Head of caudate nucleus (tissue), 42 donors: ENCODE results near the gene SLC8A2.
"Not testable (repeated sequence)": the region's sequence is repeated elsewhere in the genome, so short reads cannot be mapped to it uniquely, and the experiment has no call there.

Source experiments
- DNase-seq, 42 donors: peaks; one replicate each; pipeline versions ENCODE4 v3.0.0 to v3.0.0-alpha.2; 2020 to 2021; ENCODE audit warnings: mixed read lengths in 7 of 42
- intact Hi-C: fragments of 100-400 bp; cut with DNase I; formaldehyde crosslinking; loops from one replicate; pipeline ENCODE4 v1.15.0; 2022

SLC8A2 gene

DNA sequence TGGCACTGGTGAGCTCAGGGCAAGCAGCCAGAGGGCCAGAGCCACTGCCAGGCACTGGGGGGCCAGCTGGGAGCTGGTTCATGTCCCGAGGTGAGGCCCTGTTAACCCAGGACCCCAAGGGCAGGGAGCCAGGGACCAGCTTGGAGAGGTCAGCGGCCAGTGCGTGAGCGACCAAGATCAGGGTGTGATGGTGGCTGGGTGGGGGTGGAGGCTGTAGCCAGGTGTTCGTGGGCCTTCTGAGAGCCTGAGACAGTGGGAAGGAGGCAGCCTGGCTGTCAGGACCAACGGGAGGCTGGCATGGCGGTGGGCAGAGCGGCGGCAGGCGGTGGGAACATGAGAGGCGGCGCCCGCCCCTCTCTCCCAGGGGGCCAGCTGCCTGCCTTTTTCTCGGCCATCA is 20.4 kb upstream of the SLC8A2 start:
- intact Hi-C loops = no loop called here

DNA sequence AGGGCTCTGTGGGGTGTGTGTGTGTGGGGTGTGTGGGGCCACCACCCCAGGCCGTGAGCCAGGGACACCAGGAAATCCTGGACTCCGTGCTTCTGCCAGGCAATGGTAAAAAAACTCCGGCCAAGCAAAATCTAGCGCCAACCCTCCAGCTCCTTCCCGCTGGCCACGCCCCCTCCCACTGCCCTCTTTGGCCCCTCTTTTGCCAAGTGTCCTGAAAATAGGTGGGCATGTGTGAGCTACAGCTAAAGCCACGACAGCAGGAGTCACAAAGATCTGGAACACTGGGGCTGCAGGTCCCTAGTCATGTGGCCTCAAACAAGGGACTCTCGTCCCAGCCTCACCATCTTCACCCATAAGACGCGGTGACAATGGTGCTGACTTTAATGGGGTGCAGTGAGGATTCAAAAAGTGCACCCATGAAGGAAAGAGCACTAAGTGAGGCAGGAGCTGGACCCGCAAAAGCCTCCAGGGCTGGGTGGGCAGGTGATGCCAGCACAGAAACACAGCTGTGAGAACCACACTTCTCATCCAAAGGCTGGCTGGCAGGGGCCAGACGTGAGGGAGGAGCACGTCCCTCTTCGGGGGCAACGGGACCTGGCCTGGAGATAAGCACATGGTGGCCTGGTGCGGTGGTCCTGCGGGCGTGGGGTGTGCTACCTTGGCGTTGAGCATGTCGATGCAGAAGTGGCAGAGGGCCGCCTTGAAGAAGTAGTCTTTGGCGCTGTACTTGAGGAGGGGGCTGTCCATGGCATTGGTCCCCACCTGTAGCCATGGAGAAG is 19.9 kb upstream of the SLC8A2 start:
- intact Hi-C loops = no loop called here
- no peak for DNase-seq

More for the DNA sequence above, 20.4 kb upstream of the SLC8A2 start:
- no peak for DNase-seq

GRCh38 chr19:47490847-47491246 is 19.2 kb upstream of the SLC8A2 start:
- DNase-seq = peak in 7 of 42 donors; percentile 26 to 61 (median 46)
- intact Hi-C loops = no loop called here

DNA sequence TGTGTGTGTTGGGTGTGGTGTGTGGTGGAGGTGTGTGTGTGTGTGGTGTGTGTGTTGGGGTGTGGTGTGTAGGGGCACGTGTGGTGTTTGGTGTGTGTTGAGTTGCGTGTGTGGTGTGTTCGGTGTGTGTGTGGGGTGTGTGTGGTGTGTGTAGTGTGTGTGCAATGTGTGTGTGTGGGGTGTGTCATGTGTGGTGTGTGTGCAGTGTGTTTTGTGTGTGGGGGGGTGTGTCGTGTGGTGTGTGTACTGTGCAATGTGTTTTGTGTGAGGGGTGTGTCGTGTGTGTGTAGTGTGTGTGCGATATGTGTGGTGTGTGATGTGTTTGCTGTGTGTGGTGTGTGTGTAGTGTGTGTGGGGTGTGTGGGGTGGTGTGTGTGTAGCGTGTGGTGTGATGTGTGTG is 18.3 kb upstream of the SLC8A2 start:
- intact Hi-C loops = no loop called here
- DNase-seq = no peak

DNA sequence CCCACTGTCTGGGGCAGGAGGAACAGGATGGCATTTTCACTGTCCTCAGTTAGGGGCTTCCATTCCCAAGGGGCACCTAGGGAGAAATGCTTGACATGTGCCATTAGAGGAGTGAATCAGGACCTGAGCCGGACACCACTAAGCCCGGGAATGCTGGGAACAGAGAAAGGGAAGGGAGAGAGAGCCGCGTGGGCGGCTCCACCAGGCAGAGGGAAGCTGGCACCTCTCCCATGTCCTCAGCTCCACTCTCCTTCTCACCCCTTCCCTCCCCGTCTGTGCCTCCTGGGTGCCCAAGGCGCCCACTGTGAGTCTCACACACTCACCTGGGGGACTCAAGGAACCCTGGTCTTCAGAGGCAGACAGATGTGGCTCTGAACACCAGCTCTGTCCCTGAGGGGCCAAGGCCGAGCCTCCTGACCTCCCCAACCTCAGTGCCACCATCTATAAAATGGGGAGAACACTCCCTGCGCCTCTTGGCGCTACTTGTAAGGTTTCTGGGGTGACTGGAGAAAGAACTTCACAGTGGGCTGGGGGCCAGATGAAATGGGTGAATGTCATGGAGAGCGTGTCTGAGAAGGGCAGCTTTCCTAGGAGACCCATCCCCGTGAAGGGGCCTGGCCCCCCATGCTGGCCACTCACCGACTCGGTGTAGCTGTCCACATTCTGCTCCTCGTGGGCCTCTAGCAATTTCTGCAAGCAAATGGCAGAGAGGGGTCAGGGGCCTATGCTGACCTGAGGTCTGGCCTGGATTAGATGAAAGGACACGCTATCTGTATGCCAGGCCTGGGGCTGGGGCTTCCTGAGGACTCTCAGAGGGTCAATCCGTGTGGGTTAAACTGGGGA is 17.6 kb upstream of the SLC8A2 start:
- DNase-seq = no peak
- intact Hi-C loops = no loop called here

GRCh38 chr19:47487551-47488515 is 16.1 kb upstream of the SLC8A2 start:
- no peak for DNase-seq
- intact Hi-C loops = no loop called here

DNA sequence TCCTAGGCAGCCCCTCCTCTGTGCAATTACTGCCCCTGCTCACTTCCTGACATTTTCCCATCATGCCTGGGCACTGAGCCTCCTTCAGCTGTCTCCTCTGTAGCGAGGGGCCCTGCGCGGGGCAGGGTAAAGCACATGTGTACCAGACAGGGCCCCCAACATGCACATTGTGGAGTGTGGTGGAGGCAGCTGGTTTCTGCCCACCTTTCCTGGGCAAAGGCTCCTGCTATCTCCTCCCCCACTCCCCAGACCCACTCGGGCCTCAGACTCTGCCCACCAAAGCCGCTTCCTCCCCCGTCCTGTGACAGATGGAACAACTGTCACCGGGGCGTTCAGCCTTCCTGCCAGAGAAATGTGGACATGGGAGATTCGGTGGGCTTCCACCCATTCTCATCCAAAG is 15.2 kb upstream of the SLC8A2 start:
- DNase-seq = no peak
- intact Hi-C loops = no loop called here

GRCh38 chr19:47486220-47486619 is 14.5 kb upstream of the SLC8A2 start:
- intact Hi-C loops, DNase-seq: not testable (repeated sequence)

GRCh38 chr19:47485210-47485609 is 13.5 kb upstream of the SLC8A2 start:
- no peak for DNase-seq
- intact Hi-C loops = no loop called here

DNA sequence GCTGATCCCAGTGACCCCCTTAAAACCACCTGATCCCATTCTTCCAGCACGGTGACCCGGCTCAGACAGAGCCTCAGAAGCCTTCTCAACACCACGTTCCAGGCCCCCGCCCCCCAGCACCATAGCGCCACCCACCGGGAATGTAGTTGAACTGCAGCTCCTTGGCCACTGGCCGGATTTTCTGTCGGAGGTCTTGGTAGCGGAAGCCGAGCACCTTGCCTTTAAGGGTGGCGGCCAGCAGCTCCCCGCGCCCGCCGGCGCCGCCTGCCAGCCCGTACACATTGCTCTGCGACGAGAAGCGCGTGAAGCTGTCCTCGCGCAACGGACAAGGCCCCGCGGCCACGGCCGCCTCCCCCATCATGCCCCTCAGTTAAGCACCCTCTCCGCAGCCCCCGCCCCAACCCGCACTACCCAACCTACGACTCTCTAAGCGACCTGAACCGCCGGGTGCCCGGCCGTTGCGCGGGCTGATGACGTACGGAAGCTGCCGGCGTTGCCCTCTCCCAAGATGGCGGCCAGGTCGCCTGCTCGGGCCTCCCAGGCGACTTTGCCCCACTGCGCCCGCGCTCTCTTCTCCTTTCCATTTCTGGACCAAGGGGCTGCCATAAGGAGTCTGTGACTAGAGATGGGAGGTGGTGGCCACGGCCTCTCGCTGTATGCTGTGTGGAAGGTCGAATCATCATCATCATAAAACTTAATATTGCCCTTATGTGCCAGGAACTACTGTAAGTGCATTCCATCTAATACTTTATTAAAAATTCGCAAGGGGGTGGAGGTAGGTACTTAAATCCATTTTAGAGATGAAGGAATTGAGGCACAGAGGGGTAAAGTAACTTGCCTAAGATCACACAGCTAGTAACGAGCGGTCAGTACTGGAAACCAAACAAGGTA is 12.4 kb upstream of the SLC8A2 start, which contains the start of gene KPTN:
Gene KPTN, minus strand, starts transcription at position 420 of the 891 bp plus-strand sequence. Its CDS starts 59 bp downstream, at position 361.
- intact Hi-C loops = no loop called here
- peak; percentile 70 to 96 (median 89) for DNase-seq

DNA sequence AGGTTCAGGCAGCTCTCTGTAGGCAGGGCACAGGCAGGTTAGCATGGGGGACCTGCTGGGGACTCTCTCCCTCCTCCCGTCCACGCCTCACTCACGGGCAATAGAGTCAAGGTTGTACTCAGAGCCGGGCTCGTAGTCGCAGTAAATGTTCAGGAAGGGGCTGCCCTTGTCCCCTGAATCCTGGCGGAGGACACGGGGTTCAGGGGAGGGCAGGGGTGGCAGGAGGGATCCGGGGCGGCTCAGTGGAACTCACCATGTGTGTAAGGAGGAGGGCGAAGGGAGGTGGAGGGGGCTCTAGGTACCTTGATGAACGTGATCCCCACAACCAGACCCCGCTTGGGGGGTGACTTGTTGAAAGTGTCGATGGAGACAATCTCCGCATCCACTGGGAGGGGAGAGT is 11.5 kb upstream of the SLC8A2 start:
- intact Hi-C loops = no loop called here
- no peak for DNase-seq

- no peak for DNase-seq
- intact Hi-C loops = no loop called here
Observed at GRCh38 chr19:47481460-47482052, 9.9 kb upstream of the SLC8A2 start.

- no peak for DNase-seq
- intact Hi-C loops = no loop called here
Observed at GRCh38 chr19:47480658-47481057, 9.0 kb upstream of the SLC8A2 start.

DNA sequence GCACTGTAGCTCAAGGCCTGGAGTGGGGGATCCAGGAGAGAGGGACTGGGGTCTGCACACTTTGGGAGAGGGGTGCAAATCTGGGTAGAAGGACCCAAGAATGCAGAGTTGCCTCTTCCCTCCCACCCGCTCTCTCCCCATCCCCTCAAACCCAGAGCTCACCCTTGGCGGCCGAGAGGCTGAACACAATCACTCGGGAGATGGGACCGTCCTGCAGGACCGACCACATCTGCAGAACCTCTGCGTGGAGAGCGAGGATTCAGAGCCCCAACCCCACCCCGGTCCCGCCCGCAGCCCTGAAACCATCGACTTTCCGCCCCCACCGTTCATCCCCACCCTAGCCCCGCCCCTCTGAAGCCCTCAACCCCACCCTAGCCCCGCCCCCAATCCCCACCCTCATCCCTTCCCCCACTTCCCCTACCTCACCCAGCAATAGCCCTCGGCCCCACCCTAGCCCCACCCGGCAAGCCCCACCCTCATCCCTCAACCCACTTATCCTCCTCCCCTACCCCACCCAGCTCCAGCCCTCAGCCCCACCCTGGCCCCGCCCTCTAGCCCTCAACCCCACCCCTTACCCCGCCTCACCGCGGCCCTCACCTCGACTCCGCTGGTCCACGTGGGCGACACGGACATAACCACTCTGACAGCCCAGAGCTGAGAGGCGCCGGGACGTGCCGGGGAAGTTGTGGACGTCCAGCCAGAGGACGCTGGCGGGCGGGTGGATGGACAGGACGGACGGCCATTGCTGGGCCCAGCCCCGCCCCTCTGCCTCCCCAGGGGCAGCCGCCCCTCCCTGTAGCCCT is 8.2 kb upstream of the SLC8A2 start:
- no peak for DNase-seq
- intact Hi-C loops = no loop called here

GRCh38 chr19:47476438-47476972 is 4.8 kb upstream of the SLC8A2 start:
- intact Hi-C loops = no loop called here
- DNase-seq = no peak

DNA sequence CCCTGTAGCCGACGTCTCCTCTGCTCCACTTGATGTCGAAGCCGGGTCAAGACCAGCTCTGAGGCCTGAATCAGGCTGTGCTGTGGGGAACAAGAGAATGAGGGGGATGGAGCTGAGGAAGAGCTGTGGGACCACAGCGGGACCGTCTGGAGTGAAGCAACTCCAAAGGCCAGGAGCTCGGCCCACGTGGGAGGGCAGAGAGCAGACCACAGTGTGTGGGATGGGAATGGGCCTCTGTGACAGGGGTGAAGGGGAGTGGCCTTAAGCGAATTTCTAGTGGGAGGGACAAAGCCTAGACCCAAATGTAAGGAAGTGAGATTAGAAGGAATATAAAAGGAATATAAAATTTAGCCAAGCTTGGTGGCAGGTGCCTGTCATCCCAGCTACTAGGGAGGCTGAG is 3.8 kb upstream of the SLC8A2 start:
- intact Hi-C loops = no loop called here
- DNase-seq = no peak

GRCh38 chr19:47473336-47473735 is 1.6 kb upstream of the SLC8A2 start:
- intact Hi-C loops = no loop called here
- no peak for DNase-seq
